ENCODE measurements around the gene ANKRD44. TPM values are rescaled to one million over a fixed set of nuclear protein-coding genes. Genes with fewer than 3 reads are reported as not detected.

ANKRD44 gene
- total and polyA plus RNA-seq, 2 of the 8 experiments (the other 6 are each of a cell fraction or from before 2014, with no cell fraction given) = 1.2 to 1.3 TPM

- no peak overlapping the region for H2BK20ac ChIP-seq (ENCODE audit: low read length)
- H3K56ac ChIP-seq (replicated peaks; ENCODE audit: insufficient read length, low read depth, low read length) = no peak overlapping the region
- H3K36me3 ChIP-seq (ENCODE audit: control insufficient read depth in 2 of 4, insufficient read depth in 4 of 4, low read length in 3 of 4) = no peaks in the 10 kb centered on the region
- H3K14ac ChIP-seq (ENCODE audit: insufficient read length) = no peak overlapping the region
- H4K20me1 ChIP-seq (replicated peaks in 1 of 2; ENCODE audit: control insufficient read depth in 1 of 2, insufficient read depth in 2 of 2, low read length in 2 of 2) = no peaks in the 10 kb centered on the region
- FAIRE-seq (peak; percentile 32), DNase-seq (ENCODE audit: low read depth in 1 of 2, low spot score in 2 of 2) (no peak)
- no peak overlapping the region for H4K5ac ChIP-seq (ENCODE audit: insufficient read length, low read depth, low read length)
- H2BK5ac ChIP-seq (ENCODE audit: low read depth, low read length) = no peak overlapping the region
- H3K18ac ChIP-seq (ENCODE audit: extremely low read depth, low read length) = no peak overlapping the region; the same call in 1 of the 2 replicates
- H3K79me1 ChIP-seq (ENCODE audit: low read depth, low read length) = no peaks in the 10 kb centered on the region
- no peak overlapping the region for H3K27ac ChIP-seq (ENCODE audit: low read depth, low read length)
- H3K4ac ChIP-seq (replicated peaks; ENCODE audit: insufficient read length, low read depth, low read length) = no peak overlapping the region
- no peaks in the 10 kb centered on the region for H3K27me3 ChIP-seq (replicated peaks in 1 of 4; ENCODE audit: control insufficient read depth in 3 of 4, extremely low read depth in 1 of 4, insufficient read depth in 3 of 4, low read length in 3 of 4)
- H4K91ac ChIP-seq (replicated peaks; ENCODE audit: insufficient read length, low read length) = no peak overlapping the region
- no peak overlapping the region for H2BK120ac ChIP-seq (replicated peaks; ENCODE audit: low read depth, low read length)
- H3K9ac ChIP-seq (replicated peaks in 1 of 4; ENCODE audit: extremely low read depth in 1 of 4, low read depth in 3 of 4, low read length in 3 of 4) = no peak overlapping the region
- no peak overlapping the region for H3K23ac ChIP-seq (ENCODE audit: insufficient read length)
- no peak overlapping the region for H2BK15ac ChIP-seq (ENCODE audit: low read length)
- H3K9me3 ChIP-seq (ENCODE audit: insufficient read depth in 2 of 2, low read depth in 1 of 2, low read length in 1 of 2) = no peaks in the 10 kb centered on the region
- H3K23me2 ChIP-seq (ENCODE audit: low read depth, low read length) = no peaks in the 10 kb centered on the region
- no peaks in the 10 kb centered on the region for H3K79me2 ChIP-seq (ENCODE audit: control insufficient read depth in 1 of 2, insufficient read depth in 2 of 2, low read length in 2 of 2)
- ChIA-PET CTCF (ENCODE audit: partially characterized antibody) (interaction anchor here (0.6 to 3.1 kb wide), 10 partner anchors 11 to 294 kb away, joined by 3 to 12 read pairs (median 3); no protein-coding TSS in a partner anchor), POLR2A (ENCODE audit: partially characterized antibody) (no interaction called here)
- H3K4me1 ChIP-seq (replicated peaks in 1 of 4; ENCODE audit: control insufficient read depth in 3 of 4, insufficient read depth in 4 of 4, low read length in 3 of 4) = no peaks in the 10 kb centered on the region
- H4K8ac ChIP-seq (ENCODE audit: extremely low read depth, insufficient read depth, low read length) = no peak overlapping the region
- H2AFZ ChIP-seq (ENCODE audit: low read length) = peak overlapping the region; percentile 83
- 77% methylated on average over 5 of the region's 5 CpGs; no CpG with 5 or more reads in 1 of the 2 experiments for WGBS, 2 experiments (ENCODE audit: extremely low coverage in 1 of 2, insufficient coverage in 1 of 2, insufficient read length in 1 of 2, insufficient replicate concordance in 2 of 2, low coverage in 1 of 2, low lambda C conversion rate in 2 of 2, missing lambda C conversion rate in 1 of 2)
- H3K4me3 ChIP-seq (ENCODE audit: extremely low read depth in 1 of 4, insufficient read depth in 2 of 4, low read depth in 3 of 4, low read length in 4 of 4) = no peak overlapping the region
- no peak overlapping the region for H2BK12ac ChIP-seq (ENCODE audit: low read depth, low read length)
- no peak overlapping the region for H3K4me2 ChIP-seq (ENCODE audit: insufficient read depth in 1 of 2, low read depth in 2 of 2, low read length in 2 of 2)
- H2AK5ac ChIP-seq (ENCODE audit: low read depth, low read length) = no peak overlapping the region
- TF ChIP-seq POLR2AphosphoS5 (IDR thresholded peaks at IDR 0.05; ENCODE audit: low read depth, low read length) = no peak
- no peak for TF ChIP-seq YY1 (IDR thresholded peaks at IDR 0.05; ENCODE audit: low read depth, low read length)
- TF ChIP-seq, protein P1, sequence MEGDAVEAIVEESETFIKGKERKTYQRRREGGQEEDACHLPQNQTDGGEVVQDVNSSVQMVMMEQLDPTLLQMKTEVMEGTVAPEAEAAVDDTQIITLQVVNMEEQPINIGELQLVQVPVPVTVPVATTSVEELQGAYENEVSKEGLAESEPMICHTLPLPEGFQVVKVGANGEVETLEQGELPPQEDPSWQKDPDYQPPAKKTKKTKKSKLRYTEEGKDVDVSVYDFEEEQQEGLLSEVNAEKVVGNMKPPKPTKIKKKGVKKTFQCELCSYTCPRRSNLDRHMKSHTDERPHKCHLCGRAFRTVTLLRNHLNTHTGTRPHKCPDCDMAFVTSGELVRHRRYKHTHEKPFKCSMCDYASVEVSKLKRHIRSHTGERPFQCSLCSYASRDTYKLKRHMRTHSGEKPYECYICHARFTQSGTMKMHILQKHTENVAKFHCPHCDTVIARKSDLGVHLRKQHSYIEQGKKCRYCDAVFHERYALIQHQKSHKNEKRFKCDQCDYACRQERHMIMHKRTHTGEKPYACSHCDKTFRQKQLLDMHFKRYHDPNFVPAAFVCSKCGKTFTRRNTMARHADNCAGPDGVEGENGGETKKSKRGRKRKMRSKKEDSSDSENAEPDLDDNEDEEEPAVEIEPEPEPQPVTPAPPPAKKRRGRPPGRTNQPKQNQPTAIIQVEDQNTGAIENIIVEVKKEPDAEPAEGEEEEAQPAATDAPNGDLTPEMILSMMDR (IDR thresholded peaks at IDR 0.05; ENCODE audit: control extremely low read depth in 1 of 3, insufficient read depth in 1 of 3, low read depth in 1 of 3, low read length in 3 of 3) = peak in 2 of 3 experiments; percentile 42 to 54; a peak in 2 of 4 replicates
- no peak for TF ChIP-seq SP1 (IDR thresholded peaks at IDR 0.05; ENCODE audit: low read depth, low read length)
- no peak for TF ChIP-seq CHD2 (IDR thresholded peaks at IDR 0.05; ENCODE audit: low read length)
- TF ChIP-seq NANOG (IDR thresholded peaks at IDR 0.05; ENCODE audit: insufficient read depth, low read depth, low read length, poor library complexity, severe bottlenecking) = no peak
- no peak for TF ChIP-seq CHD1 (IDR thresholded peaks at IDR 0.05; ENCODE audit: low read depth, low read length)
- TF ChIP-seq SIRT6 (IDR thresholded peaks at IDR 0.05; ENCODE audit: low read length) = no peak
- peak; percentile 32 to 53; a peak in 2 of 4 replicates for TF ChIP-seq RAD21 (IDR thresholded peaks at IDR 0.05 in 1 of 2, conservative IDR thresholded peaks at IDR 0.05 in 1 of 2; ENCODE audit: low read depth in 2 of 2, low read length in 2 of 2)
- TF ChIP-seq TEAD4 (IDR thresholded peaks at IDR 0.05; ENCODE audit: low read depth, low read length) = no peak
- no peak for TF ChIP-seq EP300 (IDR thresholded peaks at IDR 0.05; ENCODE audit: borderline replicate concordance in 1 of 2, low read depth in 2 of 2, low read length in 2 of 2)
- no peak for TF ChIP-seq CBX8 (IDR thresholded peaks at IDR 0.05; ENCODE audit: borderline replicate concordance, low read depth, low read length)
Measured at GRCh38 chr2:197356136-197356535, 45.6 kb upstream of the ANKRD44 start.

All from H1 (cell line).